K562 (cell line): ENCODE data around the gene CYB5D1. TPM values are rescaled to one million over a fixed set of nuclear protein-coding genes. Genes with fewer than 3 reads are reported as not detected.

Experiments used
- CCNT2 ChIP-seq: IDR thresholded peaks from 2 replicates; pipeline ENCODE4 v1.6.1; 2011; ENCODE audit warnings: borderline replicate concordance, low read depth, mild to moderate bottlenecking, moderate library complexity, mixed read lengths, low read length; ENCODE audit not compliant: insufficient read length; ENCODE audit errors: extremely low read depth
- CREM ChIP-seq: IDR thresholded peaks from 2 replicates; pipeline ENCODE4 v1.6.1; 2014; ENCODE audit warnings: antibody characterized with exemption, low read depth
- GABPB1 ChIP-seq: sonication (generic); formaldehyde crosslinking; IDR thresholded peaks from 2 replicates; pipeline ENCODE4 v1.8.0; 2022; ENCODE audit warnings: mild to moderate bottlenecking, missing genetic modification reagents
- HCFC1 ChIP-seq: IDR thresholded peaks from 2 replicates; pipeline ENCODE4 v1.6.1; 2012; ENCODE audit warnings: low read depth, low read length, improper control_type of control experiment
- HDAC1 ChIP-seq, 2 experiments: fragments of 450-650 bp; IDR thresholded peaks; 2 replicates each; pipeline ENCODE4 v1.6.1; 2016 to 2017; ENCODE audit warnings: inconsistent platforms in 1 of 2, mild to moderate bottlenecking in 1 of 2, moderate library complexity in 1 of 2
- KDM5B ChIP-seq: fragments of 200-600 bp; sonication (generic); IDR thresholded peaks from 2 replicates; pipeline ENCODE4 v1.6.1; 2012; ENCODE audit warnings: low read depth, mild to moderate bottlenecking, moderate library complexity, low read length, control low read depth, inconsistent platforms; ENCODE audit not compliant: insufficient replicate concordance
- KLF1 ChIP-seq: fragments of 450-650 bp; IDR thresholded peaks from 2 replicates; pipeline ENCODE4 v1.6.1; 2016; ENCODE audit warnings: missing genetic modification characterization, missing compliant biosample characterization
- MAX ChIP-seq: sonication (generic); formaldehyde crosslinking; IDR thresholded peaks from 2 replicates; pipeline ENCODE4 v1.9.0; 2022; ENCODE audit warnings: mild to moderate bottlenecking, missing genetic modification reagents
- MIER1 ChIP-seq: fragments of 450-650 bp; IDR thresholded peaks from 2 replicates; pipeline ENCODE4 v1.6.1; 2016; ENCODE audit warnings: antibody characterized with exemption, mild to moderate bottlenecking, low read depth
- NKRF ChIP-seq: fragments of 450-650 bp; IDR thresholded peaks from 2 replicates; pipeline ENCODE4 v1.6.1; 2016; ENCODE audit warnings: borderline replicate concordance
- NUFIP1 ChIP-seq: fragments of 450-650 bp; IDR thresholded peaks from 2 replicates; pipeline ENCODE4 v1.6.1; 2018; ENCODE audit not compliant: partially characterized antibody
- RB1 ChIP-seq: fragments of 450-650 bp; IDR thresholded peaks from 2 replicates; pipeline ENCODE4 v1.6.1; 2017; ENCODE audit warnings: low read depth, mild to moderate bottlenecking
- RCOR1 ChIP-seq, 2 experiments: IDR thresholded peaks; 2 replicates each; pipeline ENCODE4 v1.6.1; 2012; ENCODE audit warnings: low read depth in 2 of 2, low read length in 2 of 2, borderline replicate concordance in 1 of 2, improper control_type of control experiment in 1 of 2
- STAG1 ChIP-seq: sonication (generic); formaldehyde crosslinking; IDR thresholded peaks from 2 replicates; pipeline ENCODE4 v1.5.0; 2020; ENCODE audit warnings: missing genetic modification reagents, borderline replicate concordance
- STAT5A ChIP-seq: IDR thresholded peaks from 2 replicates; pipeline ENCODE4 v1.6.1; 2012; ENCODE audit warnings: low read length, inconsistent platforms, borderline replicate concordance
- TAF15 ChIP-seq: fragments of 200-400 bp; formaldehyde crosslinking; IDR thresholded peaks from 2 replicates; pipeline ENCODE4 v1.6.1; 2017; ENCODE audit warnings: mild to moderate bottlenecking, low read depth, low read length, moderate library complexity
- TFAP4 ChIP-seq: sonication (generic); formaldehyde crosslinking; IDR thresholded peaks from 2 replicates; pipeline ENCODE4 v1.8.0; 2022; ENCODE audit warnings: missing genetic modification reagents, mild to moderate bottlenecking, moderate library complexity, borderline replicate concordance
- USF1 ChIP-seq: sonication (generic); formaldehyde crosslinking; IDR thresholded peaks from 2 replicates; pipeline ENCODE4 v1.9.0; 2022; ENCODE audit warnings: mild to moderate bottlenecking, missing genetic modification reagents
- ZNF224 ChIP-seq: sonication (generic); formaldehyde crosslinking; IDR thresholded peaks from 2 replicates; pipeline ENCODE4 v1.8.0; 2022; ENCODE audit warnings: mild to moderate bottlenecking, missing genetic modification reagents
- ZNF589 ChIP-seq: fragments of 200-800 bp; sonication (Bioruptor generic); IDR thresholded peaks from 2 replicates; pipeline ENCODE4 v1.6.1; 2016; ENCODE audit warnings: low read depth, missing genetic modification characterization, missing compliant biosample characterization
- ZNF717 ChIP-seq: fragments of 250-450 bp; sonication (Bioruptor Pico); IDR thresholded peaks from 2 replicates; pipeline ENCODE4 v1.5.0; 2021
- ZNF740 ChIP-seq, 3 experiments: fragments of 200-800 bp in 1 of 3; sonication (Bioruptor generic) in 1 of 3; sonication (generic) in 1 of 3; formaldehyde crosslinking in 1 of 3; IDR thresholded peaks; 2 replicates each; pipeline versions ENCODE4 v1.6.1 to v1.8.0; 2016 to 2022; ENCODE audit warnings: mild to moderate bottlenecking in 2 of 3, missing compliant biosample characterization in 2 of 3, missing genetic modification characterization in 2 of 3, missing genetic modification reagents in 1 of 3
- polyA plus RNA-seq, 8 experiments: library from polyadenylated mRNA; depleted of rRNA in 4 of 8; stranded (reverse) in 5 of 8; unstranded in 3 of 8; fragments of >200 nt; fragmentation: Nextera tagmentation in 2 of 8; fragmentation: Illumina TruSeq in 1 of 8; extraction: Ambion mirVana in 2 of 8; extraction: Trizol in 1 of 8; gene quantifications; 2 replicates each; pipeline versions ENCODE4 v1.2.1 to v1.2.3, GENCODE V29; 2011 to 2014; ENCODE audit warnings: inconsistent platforms in 1 of 8, missing spikeins in 1 of 8
- total RNA-seq, 7 experiments: library from RNA; depleted of rRNA in 6 of 7; stranded (reverse); fragments of >200 nt in 6 of 7; fragmentation: Illumina TruSeq in 2 of 7; extraction: Trizol in 2 of 7; gene quantifications; 2 replicates each; pipeline versions ENCODE4 v1.2.1 to v1.2.3, GENCODE V29; 2011 to 2021; ENCODE audit warnings: low replicate concordance in 1 of 7

Gene CYB5D1
- total and polyA plus RNA-seq, 9 of the 15 experiments (the other 6 are each of a cell fraction or from before 2014, with no cell fraction given) = 2.4 to 7.9 (median 5.7) TPM

GRCh38 chr17:7834957-7835813, 22.6 kb upstream of the CYB5D1 start (continued):
- TF ChIP-seq RB1 (peak; percentile 46; the same call in 1 of the 2 replicates), KLF1 (tag) (no peak), NUFIP1 (no peak), ZNF717 (CRISPR knock-in tag) (no peak), GABPB1 (CRISPR knock-in tag) (peak; percentile 78), STAT5A (no peak), TAF15 (no peak), CREM (peak; percentile 84), CCNT2 (peak; percentile 88), MAX (CRISPR knock-in tag) (peak; percentile 80), TFAP4 (CRISPR knock-in tag) (peak; percentile 86), RCOR1 (IDR thresholded peaks at IDR 0.05; ENCODE audit: borderline replicate concordance in 1 of 2, low read depth in 2 of 2, low read length in 2 of 2) (no peak), KDM5B (no peak), USF1 (CRISPR knock-in tag) (peak; percentile 72), ZNF589 (CRISPR knock-in tag) (no peak), HDAC1 (IDR thresholded peaks at IDR 0.05) (peak in 1 of 2 experiments; percentile 78; a peak in 2 of 4 replicates), STAG1 (CRISPR knock-in tag) (peak; percentile 27; the same call in 1 of the 2 replicates), HCFC1 (0 out of 2 replicates have a peak, but pooled peaks have one; percentile 24), MIER1 (no peak), NKRF (peak; percentile 69), ZNF224 (CRISPR knock-in tag) (no peak), ZNF740 (CRISPR knock-in tag; IDR thresholded peaks at IDR 0.05) (peak; percentile 51; the same call in 1 of the 2 replicates), ZNF740 (tag; IDR thresholded peaks at IDR 0.05) (no peak; a peak in 1 of 4 replicates)
